ENCODE measurements around the gene MAST4. TPM values are rescaled to one million over a fixed set of nuclear protein-coding genes. Genes with fewer than 3 reads are reported as not detected.
A peak's percentile ranks its signal among the peaks of the same experiment; 100 is the strongest.

MAST4 gene
- total RNA-seq, 1 donor from 2014 or later = 22.3 TPM

GRCh38 chr5:66891184-66891925 lies 295.2 kb downstream of the MAST4 start:
- Mint-ChIP-seq H3K27ac (ENCODE audit: unreplicated experiment) (peak overlapping the region; percentile 26), H3K9me3 (ENCODE audit: unreplicated experiment) (no peaks in the 10 kb centered on the region), H3K36me3 (ENCODE audit: low read depth, unreplicated experiment) (no peaks in the 10 kb centered on the region), H3K27me3 (ENCODE audit: low read depth, unreplicated experiment) (no peaks in the 10 kb centered on the region), H3K4me1 (ENCODE audit: low read depth, unreplicated experiment) (peaks cover 24% of the 10 kb centered on the region), H3K4me3 (ENCODE audit: unreplicated experiment) (no peak overlapping the region)
- TF ChIP-seq, protein P1, sequence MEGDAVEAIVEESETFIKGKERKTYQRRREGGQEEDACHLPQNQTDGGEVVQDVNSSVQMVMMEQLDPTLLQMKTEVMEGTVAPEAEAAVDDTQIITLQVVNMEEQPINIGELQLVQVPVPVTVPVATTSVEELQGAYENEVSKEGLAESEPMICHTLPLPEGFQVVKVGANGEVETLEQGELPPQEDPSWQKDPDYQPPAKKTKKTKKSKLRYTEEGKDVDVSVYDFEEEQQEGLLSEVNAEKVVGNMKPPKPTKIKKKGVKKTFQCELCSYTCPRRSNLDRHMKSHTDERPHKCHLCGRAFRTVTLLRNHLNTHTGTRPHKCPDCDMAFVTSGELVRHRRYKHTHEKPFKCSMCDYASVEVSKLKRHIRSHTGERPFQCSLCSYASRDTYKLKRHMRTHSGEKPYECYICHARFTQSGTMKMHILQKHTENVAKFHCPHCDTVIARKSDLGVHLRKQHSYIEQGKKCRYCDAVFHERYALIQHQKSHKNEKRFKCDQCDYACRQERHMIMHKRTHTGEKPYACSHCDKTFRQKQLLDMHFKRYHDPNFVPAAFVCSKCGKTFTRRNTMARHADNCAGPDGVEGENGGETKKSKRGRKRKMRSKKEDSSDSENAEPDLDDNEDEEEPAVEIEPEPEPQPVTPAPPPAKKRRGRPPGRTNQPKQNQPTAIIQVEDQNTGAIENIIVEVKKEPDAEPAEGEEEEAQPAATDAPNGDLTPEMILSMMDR (IDR thresholded peaks at IDR 0.05; ENCODE audit: insufficient read depth, low read depth, low read length) = no peak
- TF ChIP-seq EZH2 (IDR thresholded peaks at IDR 0.05; ENCODE audit: insufficient read depth, low read length) = no peak
- Histone ChIP-seq H2AFZ (ENCODE audit: low read depth, low read length) (no peak overlapping the region), H4K20me1 (ENCODE audit: insufficient read depth, low read length) (no peaks in the 10 kb centered on the region), H3K36me3 (ENCODE audit: insufficient read depth, low read length) (no peaks in the 10 kb centered on the region), H3K4me2 (ENCODE audit: low read length) (no peak overlapping the region), H3K27ac (ENCODE audit: low read depth, low read length) (no peak overlapping the region), H3K9me3 (ENCODE audit: insufficient read depth, low read depth, low read length) (no peaks in the 10 kb centered on the region), H3K4me3 (ENCODE audit: insufficient read depth, low read depth, low read length) (no peak overlapping the region), H3K79me2 (ENCODE audit: insufficient read depth, low read length) (no peaks in the 10 kb centered on the region), H3K27me3 (ENCODE audit: insufficient read depth, low read length) (no peaks in the 10 kb centered on the region), H3K9ac (ENCODE audit: low read length) (no peak overlapping the region), H3K4me1 (ENCODE audit: insufficient read depth, low read length) (peaks cover 5% of the 10 kb centered on the region)
- no peak for FAIRE-seq
- peak; percentile 13 for DNase-seq (ENCODE audit: low read depth)

DNA sequence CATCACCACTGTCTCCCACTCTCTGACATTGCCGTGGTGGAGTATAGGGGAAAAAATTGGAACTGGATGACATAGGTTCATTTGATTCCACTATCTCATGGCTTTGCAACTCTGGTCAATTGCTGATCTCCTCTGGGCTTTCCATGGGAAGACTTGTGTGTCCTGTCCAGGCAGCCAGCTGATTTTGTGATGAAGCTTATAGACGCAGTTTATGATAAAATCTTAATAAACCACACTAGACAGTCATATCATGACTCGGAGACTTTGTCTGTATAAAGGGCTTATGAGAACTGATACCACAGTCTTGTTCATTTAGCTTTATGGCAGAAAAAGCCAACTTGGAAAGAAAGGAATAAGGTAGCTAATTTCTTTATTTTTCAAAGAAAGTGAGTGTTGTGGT lies 296.5 kb downstream of the MAST4 start:
- Histone ChIP-seq H3K4me2 (ENCODE audit: low read length) (no peak overlapping the region), H3K79me2 (ENCODE audit: insufficient read depth, low read length) (no peaks in the 10 kb centered on the region), H3K9me3 (ENCODE audit: insufficient read depth, low read depth, low read length) (no peaks in the 10 kb centered on the region), H3K4me1 (ENCODE audit: insufficient read depth, low read length) (peaks cover 5% of the 10 kb centered on the region), H3K27me3 (ENCODE audit: insufficient read depth, low read length) (no peaks in the 10 kb centered on the region), H3K9ac (ENCODE audit: low read length) (no peak overlapping the region), H3K4me3 (ENCODE audit: insufficient read depth, low read depth, low read length) (no peak overlapping the region), H2AFZ (ENCODE audit: low read depth, low read length) (no peak overlapping the region), H4K20me1 (ENCODE audit: insufficient read depth, low read length) (no peaks in the 10 kb centered on the region), H3K27ac (ENCODE audit: low read depth, low read length) (no peak overlapping the region), H3K36me3 (ENCODE audit: insufficient read depth, low read length) (no peaks in the 10 kb centered on the region)
- Mint-ChIP-seq H3K4me3 (ENCODE audit: unreplicated experiment) (no peak overlapping the region), H3K36me3 (ENCODE audit: low read depth, unreplicated experiment) (no peaks in the 10 kb centered on the region), H3K27me3 (ENCODE audit: low read depth, unreplicated experiment) (no peaks in the 10 kb centered on the region), H3K27ac (ENCODE audit: unreplicated experiment) (no peak overlapping the region), H3K4me1 (ENCODE audit: low read depth, unreplicated experiment) (peaks cover 24% of the 10 kb centered on the region), H3K9me3 (ENCODE audit: unreplicated experiment) (no peaks in the 10 kb centered on the region)
- DNase-seq (ENCODE audit: low read depth) (peak; percentile 39), FAIRE-seq (no peak)
- no peak for TF ChIP-seq EZH2 (IDR thresholded peaks at IDR 0.05; ENCODE audit: insufficient read depth, low read length)
- TF ChIP-seq, protein P1 (IDR thresholded peaks at IDR 0.05; ENCODE audit: insufficient read depth, low read depth, low read length) = no peak
